OCI-LY7 (cell line): ENCODE data around the gene CLCA4.

Source experiments
- EZH2phosphoT487 ChIP-seq: fragments of 200-600 bp; sonication (generic); IDR thresholded peaks from 2 replicates; pipeline ENCODE4 v1.6.1; 2018; ENCODE audit warnings: low read depth, borderline replicate concordance, mild to moderate bottlenecking, mixed run types, antibody characterized with exemption, low read length, moderate library complexity, mixed read lengths
- TF ChIP-seq, protein P1 (sequence below): fragments of 200-600 bp; sonication (generic); conservative IDR thresholded peaks from 2 replicates; pipeline ENCODE4 v1.5.1; 2014; ENCODE audit warnings: mild to moderate bottlenecking, antibody characterized with exemption, low read length, moderate library complexity, mixed read lengths

DNA sequence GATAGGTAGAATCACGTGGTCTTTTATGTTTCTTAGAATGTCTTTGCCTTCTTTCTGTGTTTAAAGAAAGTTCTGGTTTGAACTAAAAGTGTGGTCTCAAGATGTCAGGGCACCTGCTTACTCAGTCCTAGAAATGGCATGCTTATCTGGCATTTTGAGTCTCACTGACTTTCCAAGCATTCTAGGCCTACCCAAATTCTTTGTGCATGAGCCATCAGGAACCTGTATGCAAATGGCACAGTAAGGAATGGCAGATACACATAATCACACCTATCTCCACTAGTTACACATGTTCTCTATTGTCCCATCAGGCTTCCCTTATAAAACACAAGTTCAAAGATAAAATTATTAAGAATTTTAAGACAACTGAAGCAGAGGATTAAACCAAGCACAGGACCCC is 29.5 kb upstream of the CLCA4 start:
- TF ChIP-seq, protein P1, sequence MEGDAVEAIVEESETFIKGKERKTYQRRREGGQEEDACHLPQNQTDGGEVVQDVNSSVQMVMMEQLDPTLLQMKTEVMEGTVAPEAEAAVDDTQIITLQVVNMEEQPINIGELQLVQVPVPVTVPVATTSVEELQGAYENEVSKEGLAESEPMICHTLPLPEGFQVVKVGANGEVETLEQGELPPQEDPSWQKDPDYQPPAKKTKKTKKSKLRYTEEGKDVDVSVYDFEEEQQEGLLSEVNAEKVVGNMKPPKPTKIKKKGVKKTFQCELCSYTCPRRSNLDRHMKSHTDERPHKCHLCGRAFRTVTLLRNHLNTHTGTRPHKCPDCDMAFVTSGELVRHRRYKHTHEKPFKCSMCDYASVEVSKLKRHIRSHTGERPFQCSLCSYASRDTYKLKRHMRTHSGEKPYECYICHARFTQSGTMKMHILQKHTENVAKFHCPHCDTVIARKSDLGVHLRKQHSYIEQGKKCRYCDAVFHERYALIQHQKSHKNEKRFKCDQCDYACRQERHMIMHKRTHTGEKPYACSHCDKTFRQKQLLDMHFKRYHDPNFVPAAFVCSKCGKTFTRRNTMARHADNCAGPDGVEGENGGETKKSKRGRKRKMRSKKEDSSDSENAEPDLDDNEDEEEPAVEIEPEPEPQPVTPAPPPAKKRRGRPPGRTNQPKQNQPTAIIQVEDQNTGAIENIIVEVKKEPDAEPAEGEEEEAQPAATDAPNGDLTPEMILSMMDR, result no peak
- TF ChIP-seq EZH2phosphoT487, result no peak
